ENCODE results near the gene DHH. TPM values are rescaled to one million over a fixed set of nuclear protein-coding genes. Genes with fewer than 3 reads are reported as not detected.
"Not testable (repeated sequence)": the region's sequence is repeated elsewhere in the genome, so short reads cannot be mapped to it uniquely, and the experiment has no call there.

The DHH gene
- under 1 TPM; 0.12 to 0.41 TPM for total RNA-seq

DNA sequence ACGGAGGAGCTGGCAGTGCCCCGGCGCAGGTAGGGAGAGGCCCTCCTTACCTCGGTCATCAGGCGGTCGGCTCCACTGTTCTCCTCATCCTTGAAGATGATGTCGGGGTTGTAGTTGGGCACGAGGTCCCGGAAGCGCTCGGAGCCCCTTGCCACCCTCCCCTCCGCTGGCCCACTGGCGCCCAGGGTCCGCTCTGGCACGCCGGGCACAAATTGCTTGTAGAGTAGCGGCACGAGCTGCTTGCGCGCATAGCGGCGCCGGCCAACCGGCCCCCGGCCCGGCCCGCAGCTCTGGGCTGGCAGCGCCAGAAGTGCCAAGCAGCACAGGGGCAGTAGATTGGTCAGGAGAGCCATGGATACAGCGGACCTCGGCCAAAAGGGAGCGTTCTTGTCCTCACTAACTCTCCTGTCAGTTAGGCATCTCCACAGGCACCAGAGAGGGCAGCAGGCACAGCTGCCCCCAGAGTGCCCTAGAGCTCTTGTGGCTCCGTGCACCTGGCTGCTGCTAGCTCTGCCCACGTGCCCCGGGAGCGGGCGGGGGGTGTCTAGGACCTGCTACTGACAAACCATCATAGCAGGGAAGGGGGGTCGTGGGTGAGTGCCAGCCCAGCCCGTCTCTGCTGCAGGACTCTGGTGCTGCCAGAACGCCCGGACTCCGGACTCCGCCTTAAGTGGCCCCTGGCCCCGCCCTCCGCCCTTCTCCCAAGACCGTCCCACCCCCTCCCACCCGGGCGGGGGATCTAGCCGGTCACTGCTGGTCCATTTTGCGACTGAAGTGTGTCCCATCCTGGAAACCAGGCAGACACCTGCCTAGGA is at the start of gene DHH:
Gene DHH, minus strand, starts transcription at position 642 of the 815 bp plus-strand sequence. Its CDS starts 289 bp downstream, at position 353.
- ATAC-seq (replicated peaks in 1 of 2), result no peak
- Mint-ChIP-seq H3K36me3 (ENCODE audit: insufficient read depth in 2 of 2) (peaks cover 0 to 2% of the 10 kb centered on the region in 2 donors), H3K27ac (no peak within 1 kb of the TSS), H3K27me3 (ENCODE audit: low read depth) (peaks cover 56% of the 10 kb centered on the region), H3K4me1 (ENCODE audit: low read depth) (peaks cover 41% of the 10 kb centered on the region), H3K4me3 (peak within 1 kb of the TSS; percentile 56 to 63), H3K9me3 (no peaks in the 10 kb centered on the region)
- peak in 1 of 2 donors; percentile 18 for DNase-seq

DNA sequence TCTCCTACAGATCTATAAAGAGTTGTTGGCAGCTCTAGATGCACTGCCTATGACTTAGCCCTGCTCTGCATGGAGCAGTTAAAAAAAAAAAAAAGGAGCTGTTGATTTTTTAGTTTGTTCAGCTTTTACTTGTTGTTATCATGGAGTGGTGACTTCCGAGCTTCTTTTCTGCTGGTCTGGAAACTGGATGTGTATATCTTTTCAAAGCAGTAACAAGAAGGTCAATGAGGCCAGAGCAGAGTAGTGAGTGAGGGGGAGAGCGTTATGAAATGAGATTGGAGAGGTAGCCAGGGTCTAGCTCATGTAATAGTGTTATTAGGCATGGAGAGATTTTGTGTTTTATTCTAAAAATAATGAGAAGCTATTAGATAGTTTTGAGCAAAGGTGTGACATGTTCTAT is 49.8 kb upstream of the DHH start:
- no peaks in the 10 kb centered on the region for H3K27me3 Mint-ChIP-seq (ENCODE audit: low read depth)
- ATAC-seq (replicated peaks in 1 of 2) (no peak), DNase-seq (no peak)
- no peak overlapping the region for H3K27ac Mint-ChIP-seq
- no peak overlapping the region for H3K4me3 Mint-ChIP-seq
- H3K4me1 Mint-ChIP-seq (ENCODE audit: low read depth), result no peaks in the 10 kb centered on the region
- H3K9me3 Mint-ChIP-seq, result no peaks in the 10 kb centered on the region
- H3K36me3 Mint-ChIP-seq (ENCODE audit: insufficient read depth in 2 of 2), result peaks cover 0 to 4% of the 10 kb centered on the region in 2 donors

DNA sequence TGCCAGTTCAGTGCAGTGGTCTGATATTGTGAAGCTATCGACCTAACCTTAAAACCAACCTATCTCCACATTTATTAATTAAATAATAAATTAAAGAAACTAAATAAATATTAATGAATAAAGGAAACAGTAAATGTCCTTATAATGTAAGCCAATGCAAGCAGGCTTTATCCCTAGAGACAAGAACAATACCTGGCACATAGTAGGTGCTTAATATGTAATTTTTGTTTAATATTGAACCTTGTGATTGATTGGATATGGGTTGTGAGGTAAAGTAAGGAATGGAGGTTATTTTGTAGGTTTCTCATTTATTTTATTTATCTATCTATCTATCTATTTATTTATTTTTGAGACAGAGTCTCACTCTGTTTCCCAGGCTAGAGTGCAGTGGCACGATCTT is 44.4 kb upstream of the DHH start:
- Mint-ChIP-seq H3K27me3 (ENCODE audit: low read depth) (no peaks in the 10 kb centered on the region), H3K4me1 (ENCODE audit: low read depth) (peaks cover 2% of the 10 kb centered on the region), H3K36me3 (ENCODE audit: insufficient read depth in 2 of 2) (peaks cover 0 to 7% of the 10 kb centered on the region in 2 donors), H3K9me3 (no peaks in the 10 kb centered on the region), H3K4me3 (no peak overlapping the region), H3K27ac (no peak overlapping the region)
- DNase-seq, result no peak
- no peak for ATAC-seq (replicated peaks in 1 of 2)

DNA sequence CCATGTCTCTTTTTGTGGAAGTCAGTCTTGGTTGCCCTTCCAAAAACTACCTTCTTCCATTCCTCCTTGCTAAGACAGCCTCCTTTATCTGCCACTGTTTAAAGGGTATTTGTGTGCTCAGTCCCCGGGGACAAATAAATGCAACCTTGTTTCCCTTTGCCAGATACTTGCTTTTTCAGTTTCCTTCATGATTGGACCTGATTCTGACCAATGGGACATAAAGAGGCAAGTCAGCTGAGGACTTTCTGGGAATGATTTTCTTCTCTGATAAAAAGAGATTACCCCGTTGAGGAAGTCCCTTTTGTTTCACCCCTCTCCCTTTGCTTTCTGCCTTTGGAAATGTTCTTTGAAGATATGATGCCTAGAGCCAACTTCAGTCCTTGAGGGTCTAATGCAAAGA is 44.0 kb upstream of the DHH start:
- Mint-ChIP-seq H3K4me3 (no peak overlapping the region), H3K27ac (no peak overlapping the region), H3K27me3 (ENCODE audit: low read depth) (no peaks in the 10 kb centered on the region), H3K4me1 (ENCODE audit: low read depth) (peaks cover 6% of the 10 kb centered on the region), H3K9me3 (no peaks in the 10 kb centered on the region), H3K36me3 (ENCODE audit: insufficient read depth in 2 of 2) (peaks cover 0 to 7% of the 10 kb centered on the region in 2 donors)
- ATAC-seq (replicated peaks in 1 of 2) (no peak), DNase-seq (no peak)

DNA sequence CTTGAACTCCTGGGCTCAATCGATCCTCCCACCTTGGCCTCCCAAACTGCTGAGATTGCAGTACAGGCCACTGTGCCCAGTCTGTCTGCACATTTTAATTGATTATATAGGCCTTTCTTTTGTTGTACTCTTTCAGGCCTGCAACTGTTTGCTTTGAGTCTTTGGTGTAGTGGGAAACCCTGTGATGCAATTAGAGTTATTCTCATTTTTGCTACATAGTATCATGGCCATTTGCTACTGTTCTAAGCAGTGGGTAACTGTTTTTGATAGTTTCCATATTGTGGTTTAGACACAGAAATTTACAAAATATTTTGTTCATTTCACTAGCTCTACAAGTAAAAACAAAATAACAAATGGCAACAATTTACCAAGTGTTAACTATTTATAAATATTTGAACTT is 42.9 kb upstream of the DHH start:
- no peak overlapping the region for H3K27ac Mint-ChIP-seq
- no peak for DNase-seq
- ATAC-seq (replicated peaks in 1 of 2), result no peak
- H3K27me3 Mint-ChIP-seq (ENCODE audit: low read depth), result no peaks in the 10 kb centered on the region
- no peak overlapping the region for H3K4me3 Mint-ChIP-seq
- H3K4me1 Mint-ChIP-seq (ENCODE audit: low read depth), result peaks cover 14% of the 10 kb centered on the region
- H3K9me3 Mint-ChIP-seq, result no peaks in the 10 kb centered on the region
- H3K36me3 Mint-ChIP-seq (ENCODE audit: insufficient read depth in 2 of 2), result peaks cover 0 to 7% of the 10 kb centered on the region in 2 donors

DNA sequence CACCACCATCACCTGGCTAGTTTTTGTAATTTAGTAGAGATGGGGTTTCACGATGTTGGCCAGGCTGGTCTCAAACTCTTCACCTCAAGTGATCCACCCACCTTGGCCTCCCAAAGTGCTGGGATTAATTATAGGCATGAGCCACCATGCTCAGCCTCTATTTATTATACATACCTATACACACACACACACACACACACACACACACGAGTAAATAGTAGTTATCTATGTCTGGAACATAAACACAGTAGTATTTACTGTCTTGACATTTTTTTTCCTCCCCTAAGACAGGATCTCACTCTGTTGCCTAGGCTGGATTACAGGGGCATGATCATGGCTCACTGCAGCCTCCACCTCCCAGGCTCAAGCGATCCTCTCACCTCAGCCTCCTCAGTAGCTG is 42.4 kb upstream of the DHH start:
- not testable (repeated sequence) for H3K27ac Mint-ChIP-seq; DNase-seq; ATAC-seq (replicated peaks in 1 of 2); H3K27me3 Mint-ChIP-seq (ENCODE audit: low read depth); H3K4me3 Mint-ChIP-seq; H3K9me3 Mint-ChIP-seq; H3K36me3 Mint-ChIP-seq (ENCODE audit: insufficient read depth in 2 of 2)
- peaks cover 19% of the 10 kb centered on the region for H3K4me1 Mint-ChIP-seq (ENCODE audit: low read depth)

DNA sequence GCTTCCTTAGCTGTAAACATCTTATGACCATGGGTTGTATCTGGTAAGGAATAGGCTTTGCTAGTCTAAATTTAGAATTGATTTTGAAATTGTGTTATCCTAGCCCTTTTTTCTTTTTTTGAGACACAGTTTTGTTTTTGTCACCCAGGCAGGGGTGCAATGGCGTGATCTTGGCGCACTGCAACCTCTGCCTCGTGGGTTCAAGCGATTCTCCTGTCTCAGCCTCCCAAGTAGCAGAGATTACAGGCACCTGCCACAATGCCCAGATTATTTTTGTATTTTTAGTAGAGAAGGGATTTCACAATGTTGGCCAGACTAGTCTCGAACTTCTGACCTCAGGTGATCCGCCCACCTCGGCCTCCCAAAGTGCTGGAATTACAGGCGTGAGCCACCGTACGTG is 39.0 kb upstream of the DHH start:
- Mint-ChIP-seq H3K36me3 (ENCODE audit: insufficient read depth in 2 of 2) (peaks cover 18 to 28% of the 10 kb centered on the region in 2 donors), H3K4me3 (peak overlapping the region; percentile 91 to 95), H3K27me3 (ENCODE audit: low read depth) (no peaks in the 10 kb centered on the region), H3K27ac (no peak overlapping the region), H3K9me3 (no peaks in the 10 kb centered on the region), H3K4me1 (ENCODE audit: low read depth) (peaks cover 40% of the 10 kb centered on the region)
- no peak for DNase-seq
- no peak for ATAC-seq (replicated peaks in 1 of 2)

DNA sequence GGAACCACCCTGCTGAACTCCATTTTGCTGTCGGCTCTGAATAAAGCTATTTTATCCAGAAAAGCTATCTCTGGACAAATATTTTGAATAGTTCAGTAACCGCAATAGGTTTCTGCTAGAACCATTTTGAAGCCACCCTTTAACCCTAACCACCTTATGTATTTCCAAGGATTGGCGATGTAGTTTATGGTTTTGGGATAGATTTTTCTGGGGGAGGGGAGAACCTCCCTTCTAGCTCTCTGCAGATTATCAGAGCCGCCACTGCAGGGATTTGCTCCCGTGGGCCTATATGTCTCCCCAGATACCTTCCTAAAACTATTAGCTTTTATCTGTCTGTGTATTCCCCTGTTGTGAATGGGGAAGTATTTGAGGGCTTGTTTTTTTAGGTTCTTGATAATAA is 38.4 kb upstream of the DHH start:
- H3K4me3 Mint-ChIP-seq, result peak overlapping the region; percentile 91 to 95
- no peaks in the 10 kb centered on the region for H3K9me3 Mint-ChIP-seq
- H3K27me3 Mint-ChIP-seq (ENCODE audit: low read depth), result no peaks in the 10 kb centered on the region
- H3K36me3 Mint-ChIP-seq (ENCODE audit: insufficient read depth in 2 of 2), result peaks cover 19 to 32% of the 10 kb centered on the region in 2 donors
- peaks cover 40% of the 10 kb centered on the region for H3K4me1 Mint-ChIP-seq (ENCODE audit: low read depth)
- no peak for DNase-seq
- no peak for ATAC-seq (replicated peaks in 1 of 2)
- H3K27ac Mint-ChIP-seq, result no peak overlapping the region

DNA sequence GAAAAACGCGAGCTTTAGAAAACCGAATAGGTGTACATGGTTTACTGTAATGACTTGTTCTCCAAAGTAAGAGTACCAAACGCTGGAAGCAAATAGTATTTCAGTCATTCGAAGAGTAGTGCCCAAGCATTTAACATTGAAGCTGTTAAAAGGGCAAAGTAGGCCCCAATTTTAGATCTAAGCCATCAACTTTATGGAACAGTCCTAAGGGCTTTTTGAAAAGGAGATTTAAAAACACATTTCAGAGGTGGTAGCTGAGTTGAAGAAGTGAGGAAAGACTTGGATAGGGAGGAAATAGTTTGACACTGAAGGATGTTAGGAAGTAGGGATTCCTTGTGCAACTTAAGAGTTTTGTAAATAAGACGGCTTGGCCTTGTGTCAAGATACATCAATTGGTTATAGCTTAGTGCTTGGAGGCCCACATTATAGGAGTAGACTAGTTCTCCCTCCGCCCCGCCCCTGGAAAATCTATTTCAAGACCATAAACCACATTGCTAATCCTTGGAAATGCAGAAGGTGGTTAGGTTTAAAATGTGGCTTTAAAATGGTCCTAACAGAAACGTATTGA is 37.4 kb upstream of the DHH start:
- H3K4me1 Mint-ChIP-seq (ENCODE audit: low read depth), result peaks cover 46% of the 10 kb centered on the region
- ATAC-seq (replicated peaks in 1 of 2) (no peak), DNase-seq (no peak)
- peaks cover 28 to 37% of the 10 kb centered on the region in 2 donors for H3K36me3 Mint-ChIP-seq (ENCODE audit: insufficient read depth in 2 of 2)
- no peaks in the 10 kb centered on the region for H3K9me3 Mint-ChIP-seq
- peak overlapping the region; percentile 97 for H3K27ac Mint-ChIP-seq
- no peaks in the 10 kb centered on the region for H3K27me3 Mint-ChIP-seq (ENCODE audit: low read depth)
- peak overlapping the region; percentile 91 to 95 for H3K4me3 Mint-ChIP-seq

DNA sequence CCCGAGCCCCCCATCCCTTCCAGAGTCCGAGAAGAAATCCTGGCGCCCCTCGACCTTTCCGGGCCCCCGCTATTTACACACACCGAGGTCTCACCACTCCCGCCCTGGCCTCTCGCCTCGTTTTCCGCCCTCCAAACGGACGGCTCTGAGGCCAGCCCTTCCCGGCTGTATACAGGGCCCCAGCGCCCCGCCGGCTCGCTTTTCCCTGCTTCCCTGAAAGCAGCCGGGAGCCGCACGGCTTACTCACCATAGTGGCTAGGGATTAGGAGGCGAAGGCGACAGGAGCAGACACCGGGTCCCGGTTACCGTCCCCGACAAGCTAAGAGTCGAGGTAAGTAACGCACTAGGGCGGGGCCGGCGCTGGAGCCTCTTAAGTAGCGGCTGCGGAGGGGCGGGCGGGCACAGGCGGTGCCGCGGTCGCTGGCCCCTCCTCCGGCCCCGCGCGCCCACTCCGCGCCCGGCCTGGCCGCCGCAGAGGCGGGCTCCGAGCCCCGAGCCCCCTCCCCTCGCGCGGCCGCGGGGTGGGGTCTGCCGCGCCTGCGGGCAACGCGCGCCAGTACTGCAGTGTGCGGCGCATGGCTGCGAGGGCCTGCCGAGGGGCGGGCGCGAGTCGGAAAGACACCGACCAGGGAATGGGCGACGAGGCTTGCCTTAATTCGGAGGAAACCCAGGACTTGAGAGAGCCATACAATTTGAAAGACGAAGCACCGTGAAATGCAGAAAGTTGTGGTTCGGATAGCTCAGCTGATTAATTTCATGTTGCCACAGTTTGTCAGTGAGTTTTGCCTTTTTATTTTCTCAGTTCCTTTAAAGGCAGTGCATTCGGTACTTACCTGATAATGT is 36.7 kb upstream of the DHH start, which contains the start of gene TUBA1B:
Gene TUBA1B, minus strand, starts transcription at position 345 of the 843 bp plus-strand sequence. Its CDS starts 95 bp downstream, at position 250.
- peaks cover 30 to 41% of the 10 kb centered on the region in 2 donors for H3K36me3 Mint-ChIP-seq (ENCODE audit: insufficient read depth in 2 of 2)
- peaks cover 46% of the 10 kb centered on the region for H3K4me1 Mint-ChIP-seq (ENCODE audit: low read depth)
- peak; percentile 76 to 77 for ATAC-seq (replicated peaks in 1 of 2)

DNA sequence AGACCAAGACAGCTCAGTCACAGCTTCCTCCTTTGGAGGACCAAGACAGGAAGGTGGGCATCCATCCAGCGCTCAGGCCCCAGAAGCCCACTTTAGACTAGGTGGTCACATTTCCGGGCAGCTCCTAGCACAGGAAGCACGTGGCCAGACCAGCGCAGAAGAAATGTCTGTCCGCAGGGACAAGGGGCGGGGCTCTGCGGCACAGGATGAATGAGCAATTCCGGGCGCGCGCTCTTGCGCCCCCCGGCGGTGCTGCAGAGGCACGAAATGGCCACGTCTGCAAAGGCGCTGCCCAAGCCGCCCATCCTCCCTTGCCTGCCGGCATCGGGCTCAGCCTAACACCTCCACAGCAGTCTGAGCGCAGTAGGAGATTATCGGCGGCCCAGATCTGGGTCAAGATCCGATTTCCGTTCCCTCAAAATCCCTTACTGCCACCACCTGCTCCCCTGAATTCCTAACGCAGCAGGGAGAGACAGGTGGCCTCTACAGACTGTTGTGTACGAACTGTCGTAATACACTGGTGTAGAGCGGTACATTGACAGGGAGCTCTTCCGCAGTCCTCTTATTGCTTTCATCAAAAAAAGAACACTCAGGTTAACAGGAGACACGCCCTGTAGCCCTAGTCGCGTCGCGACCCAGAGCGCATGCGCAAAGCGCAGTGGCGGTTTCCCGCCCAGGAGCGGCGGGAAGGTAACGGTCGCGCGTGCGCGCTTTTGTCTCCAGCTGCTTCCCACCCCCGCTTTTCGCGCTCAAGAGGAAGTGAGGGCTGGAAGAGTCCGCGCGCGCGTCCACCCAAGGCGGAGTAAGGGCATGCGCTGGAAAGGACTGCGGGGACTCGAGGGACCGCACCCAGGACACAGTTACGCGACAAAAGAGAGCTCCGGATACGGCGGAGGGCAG is 35.8 kb upstream of the DHH start:
- ATAC-seq (replicated peaks in 1 of 2), result peak; percentile 59 to 61

More for the DNA sequence above, 36.7 kb upstream of the DHH start, which contains the start of gene TUBA1B:
- peak; percentile 93 to 96 for DNase-seq
- Mint-ChIP-seq H3K9me3 (no peaks in the 10 kb centered on the region), H3K4me3 (peak within 1 kb of the TSS; percentile 97), H3K27me3 (ENCODE audit: low read depth) (no peaks in the 10 kb centered on the region), H3K27ac (peak within 1 kb of the TSS; percentile 99)

More for the DNA sequence above, 35.8 kb upstream of the DHH start:
- Mint-ChIP-seq H3K27me3 (ENCODE audit: low read depth) (no peaks in the 10 kb centered on the region), H3K27ac (peak overlapping the region; percentile 99), H3K36me3 (ENCODE audit: insufficient read depth in 2 of 2) (peaks cover 30 to 41% of the 10 kb centered on the region in 2 donors), H3K4me3 (peak overlapping the region; percentile 97), H3K9me3 (no peaks in the 10 kb centered on the region), H3K4me1 (ENCODE audit: low read depth) (peaks cover 46% of the 10 kb centered on the region)
- peak; percentile 94 to 95 for DNase-seq

Data from activated T-cell treated with anti-CD3 and anti-CD28 coated beads, Interleukin-2, amount 50 U/mL, for 72 hours (primary cell).